ENCODE results near the gene FAM149B1. TPM values are rescaled to one million over a fixed set of nuclear protein-coding genes. Genes with fewer than 3 reads are reported as not detected.

Gene FAM149B1
- total RNA-seq, 2 experiments from 2014 or later, result 7.0 to 7.7 TPM

DNA sequence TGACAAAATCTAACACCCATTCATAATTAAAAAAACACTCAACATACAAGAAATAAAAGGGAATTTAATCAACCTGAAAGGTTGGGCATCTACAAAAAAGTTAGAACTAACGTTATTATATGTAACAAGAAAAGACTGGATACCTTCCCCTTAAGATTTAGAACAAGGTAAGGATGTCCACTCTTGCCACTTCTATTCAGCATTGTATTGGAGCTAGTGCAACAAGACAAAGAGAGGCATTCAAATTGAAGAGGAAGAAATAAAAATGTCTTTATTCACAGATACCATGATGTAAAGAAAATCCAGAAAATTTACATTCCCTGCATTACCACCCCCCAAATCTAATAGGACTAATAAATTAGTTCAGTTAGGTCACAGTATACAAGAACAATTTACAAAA lies 18.3 kb downstream of the FAM149B1 start:
- no peak for ATAC-seq (ENCODE audit: poor library complexity)
- Histone ChIP-seq H3K4me3 (ENCODE audit: low read length) (no peak overlapping the region), H3K27me3 (ENCODE audit: control insufficient read depth in 1 of 2, insufficient read depth in 2 of 2, low read length in 2 of 2) (no peaks in the 10 kb centered on the region), H3K4me1 (ENCODE audit: insufficient read depth, low read length) (no peaks in the 10 kb centered on the region), H3K27ac (ENCODE audit: low read depth in 1 of 2, low read length in 2 of 2) (no peak overlapping the region), H3K36me3 (ENCODE audit: insufficient read depth, low read length) (peaks cover 15% of the 10 kb centered on the region), H3K9me3 (ENCODE audit: control insufficient read depth in 1 of 2, insufficient read depth in 1 of 2, low read length in 2 of 2) (no peaks in the 10 kb centered on the region)
- ChIA-PET POLR2A (no interaction called here), CTCF (no interaction called here)
- Mint-ChIP-seq H3K27ac (no peak overlapping the region), H3K9me3 (no peaks in the 10 kb centered on the region), H3K4me1 (ENCODE audit: low read depth) (no peaks in the 10 kb centered on the region), H3K4me3 (no peak overlapping the region), H3K36me3 (ENCODE audit: low read depth) (peaks cover 33% of the 10 kb centered on the region), H3K27me3 (no peaks in the 10 kb centered on the region)
- TF ChIP-seq, protein P1, sequence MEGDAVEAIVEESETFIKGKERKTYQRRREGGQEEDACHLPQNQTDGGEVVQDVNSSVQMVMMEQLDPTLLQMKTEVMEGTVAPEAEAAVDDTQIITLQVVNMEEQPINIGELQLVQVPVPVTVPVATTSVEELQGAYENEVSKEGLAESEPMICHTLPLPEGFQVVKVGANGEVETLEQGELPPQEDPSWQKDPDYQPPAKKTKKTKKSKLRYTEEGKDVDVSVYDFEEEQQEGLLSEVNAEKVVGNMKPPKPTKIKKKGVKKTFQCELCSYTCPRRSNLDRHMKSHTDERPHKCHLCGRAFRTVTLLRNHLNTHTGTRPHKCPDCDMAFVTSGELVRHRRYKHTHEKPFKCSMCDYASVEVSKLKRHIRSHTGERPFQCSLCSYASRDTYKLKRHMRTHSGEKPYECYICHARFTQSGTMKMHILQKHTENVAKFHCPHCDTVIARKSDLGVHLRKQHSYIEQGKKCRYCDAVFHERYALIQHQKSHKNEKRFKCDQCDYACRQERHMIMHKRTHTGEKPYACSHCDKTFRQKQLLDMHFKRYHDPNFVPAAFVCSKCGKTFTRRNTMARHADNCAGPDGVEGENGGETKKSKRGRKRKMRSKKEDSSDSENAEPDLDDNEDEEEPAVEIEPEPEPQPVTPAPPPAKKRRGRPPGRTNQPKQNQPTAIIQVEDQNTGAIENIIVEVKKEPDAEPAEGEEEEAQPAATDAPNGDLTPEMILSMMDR (IDR thresholded peaks at IDR 0.05), result no peak
- DNase-seq, result no peak
- intact Hi-C loops (cut with DNase I, micrococcal nuclease), result no loop called here

DNA sequence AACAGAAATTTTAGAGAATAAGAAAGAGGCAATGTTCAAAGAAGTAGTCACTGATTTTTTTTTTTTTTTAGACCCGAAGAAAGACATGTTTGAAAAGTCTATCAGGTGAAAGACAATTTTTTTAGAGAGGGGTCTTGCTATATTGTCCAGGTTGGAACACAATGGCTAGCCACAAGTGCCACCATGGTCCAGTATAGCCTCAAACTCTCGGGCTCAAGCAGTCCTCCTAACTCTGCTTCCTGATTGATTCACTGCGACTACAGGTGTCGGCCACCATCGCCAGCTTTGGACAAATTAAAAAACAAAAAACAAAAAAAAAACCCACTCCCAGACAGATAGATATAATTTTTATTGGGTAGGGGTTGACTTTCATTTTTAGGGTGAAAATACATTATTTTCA lies 22.3 kb downstream of the FAM149B1 start:
- Histone ChIP-seq H3K9me3 (ENCODE audit: control insufficient read depth in 1 of 2, insufficient read depth in 1 of 2, low read length in 2 of 2) (no peaks in the 10 kb centered on the region), H3K4me3 (ENCODE audit: low read length) (no peak overlapping the region), H3K4me1 (ENCODE audit: insufficient read depth, low read length) (no peaks in the 10 kb centered on the region), H3K27ac (ENCODE audit: low read depth in 1 of 2, low read length in 2 of 2) (no peak overlapping the region), H3K27me3 (ENCODE audit: control insufficient read depth in 1 of 2, insufficient read depth in 2 of 2, low read length in 2 of 2) (no peaks in the 10 kb centered on the region), H3K36me3 (ENCODE audit: insufficient read depth, low read length) (peaks cover 12% of the 10 kb centered on the region)
- ChIA-PET POLR2A (interaction anchor here (0.7 kb wide), 1 partner anchor 595 kb away, joined by 4 read pairs; the partner anchor contains the start of gene ZSWIM8), CTCF (no interaction called here)
- H3K36me3 Mint-ChIP-seq (ENCODE audit: low read depth), result peaks cover 14% of the 10 kb centered on the region
- no peaks in the 10 kb centered on the region for H3K27me3 Mint-ChIP-seq
- intact Hi-C loops (cut with DNase I, micrococcal nuclease), result no loop called here
- TF ChIP-seq, protein P1 (IDR thresholded peaks at IDR 0.05), result no peak
- no peaks in the 10 kb centered on the region for H3K4me1 Mint-ChIP-seq (ENCODE audit: low read depth)
- no peak for ATAC-seq (ENCODE audit: poor library complexity)
- H3K9me3 Mint-ChIP-seq, result no peaks in the 10 kb centered on the region
- H3K4me3 Mint-ChIP-seq, result no peak overlapping the region
- no peak overlapping the region for H3K27ac Mint-ChIP-seq
- no peak for DNase-seq

DNA sequence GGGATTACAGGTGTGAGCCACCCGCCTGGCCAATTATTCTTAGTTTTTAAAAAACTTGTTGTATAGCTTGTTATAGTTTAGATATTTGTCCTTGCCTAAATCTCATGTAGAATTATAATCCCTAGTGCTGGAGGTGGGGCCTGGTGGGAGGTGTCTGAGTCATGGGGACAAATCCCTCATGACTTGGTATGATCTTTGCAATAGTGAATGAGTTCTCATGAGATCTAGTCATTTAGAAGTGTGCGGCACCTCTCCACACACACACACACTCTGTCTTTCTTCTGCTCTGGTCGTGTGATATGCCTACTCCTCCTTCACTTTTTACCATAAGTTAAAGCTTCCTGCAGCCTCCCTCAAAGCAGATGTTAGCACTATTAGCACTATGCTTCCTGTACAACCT lies 37.2 kb downstream of the FAM149B1 start:
- no peaks in the 10 kb centered on the region for H3K27me3 ChIP-seq (ENCODE audit: control insufficient read depth in 1 of 2, insufficient read depth in 2 of 2, low read length in 2 of 2)
- DNase-seq (no peak), ATAC-seq (ENCODE audit: poor library complexity) (no peak)
- peaks cover 9% of the 10 kb centered on the region for H3K36me3 ChIP-seq (ENCODE audit: insufficient read depth, low read length)
- H3K4me1 ChIP-seq (ENCODE audit: insufficient read depth, low read length), result no peaks in the 10 kb centered on the region
- H3K27ac Mint-ChIP-seq, result no peak overlapping the region
- no peaks in the 10 kb centered on the region for H3K9me3 Mint-ChIP-seq
- TF ChIP-seq, protein P1 (IDR thresholded peaks at IDR 0.05), result no peak
- intact Hi-C loops (cut with DNase I, micrococcal nuclease), result no loop called here
- no peak overlapping the region for H3K4me3 ChIP-seq (ENCODE audit: low read length)
- POLR2A ChIA-PET, result no interaction called here
- H3K9me3 ChIP-seq (ENCODE audit: control insufficient read depth in 1 of 2, insufficient read depth in 1 of 2, low read length in 2 of 2), result peaks cover 0 to 4% of the 10 kb centered on the region in 2 experiments
- no peak overlapping the region for H3K27ac ChIP-seq (ENCODE audit: low read depth in 1 of 2, low read length in 2 of 2)
- no peaks in the 10 kb centered on the region for H3K27me3 Mint-ChIP-seq
- peaks cover 43% of the 10 kb centered on the region for H3K36me3 Mint-ChIP-seq (ENCODE audit: low read depth)
- H3K4me1 Mint-ChIP-seq (ENCODE audit: low read depth), result no peaks in the 10 kb centered on the region
- CTCF ChIA-PET, result no interaction called here
- H3K4me3 Mint-ChIP-seq, result no peak overlapping the region
